ENCODE data around the gene THSD7A. TPM values are rescaled to one million over a fixed set of nuclear protein-coding genes. Genes with fewer than 3 reads are reported as not detected.

The THSD7A gene, protein sequence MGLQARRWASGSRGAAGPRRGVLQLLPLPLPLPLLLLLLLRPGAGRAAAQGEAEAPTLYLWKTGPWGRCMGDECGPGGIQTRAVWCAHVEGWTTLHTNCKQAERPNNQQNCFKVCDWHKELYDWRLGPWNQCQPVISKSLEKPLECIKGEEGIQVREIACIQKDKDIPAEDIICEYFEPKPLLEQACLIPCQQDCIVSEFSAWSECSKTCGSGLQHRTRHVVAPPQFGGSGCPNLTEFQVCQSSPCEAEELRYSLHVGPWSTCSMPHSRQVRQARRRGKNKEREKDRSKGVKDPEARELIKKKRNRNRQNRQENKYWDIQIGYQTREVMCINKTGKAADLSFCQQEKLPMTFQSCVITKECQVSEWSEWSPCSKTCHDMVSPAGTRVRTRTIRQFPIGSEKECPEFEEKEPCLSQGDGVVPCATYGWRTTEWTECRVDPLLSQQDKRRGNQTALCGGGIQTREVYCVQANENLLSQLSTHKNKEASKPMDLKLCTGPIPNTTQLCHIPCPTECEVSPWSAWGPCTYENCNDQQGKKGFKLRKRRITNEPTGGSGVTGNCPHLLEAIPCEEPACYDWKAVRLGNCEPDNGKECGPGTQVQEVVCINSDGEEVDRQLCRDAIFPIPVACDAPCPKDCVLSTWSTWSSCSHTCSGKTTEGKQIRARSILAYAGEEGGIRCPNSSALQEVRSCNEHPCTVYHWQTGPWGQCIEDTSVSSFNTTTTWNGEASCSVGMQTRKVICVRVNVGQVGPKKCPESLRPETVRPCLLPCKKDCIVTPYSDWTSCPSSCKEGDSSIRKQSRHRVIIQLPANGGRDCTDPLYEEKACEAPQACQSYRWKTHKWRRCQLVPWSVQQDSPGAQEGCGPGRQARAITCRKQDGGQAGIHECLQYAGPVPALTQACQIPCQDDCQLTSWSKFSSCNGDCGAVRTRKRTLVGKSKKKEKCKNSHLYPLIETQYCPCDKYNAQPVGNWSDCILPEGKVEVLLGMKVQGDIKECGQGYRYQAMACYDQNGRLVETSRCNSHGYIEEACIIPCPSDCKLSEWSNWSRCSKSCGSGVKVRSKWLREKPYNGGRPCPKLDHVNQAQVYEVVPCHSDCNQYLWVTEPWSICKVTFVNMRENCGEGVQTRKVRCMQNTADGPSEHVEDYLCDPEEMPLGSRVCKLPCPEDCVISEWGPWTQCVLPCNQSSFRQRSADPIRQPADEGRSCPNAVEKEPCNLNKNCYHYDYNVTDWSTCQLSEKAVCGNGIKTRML (N-terminal part only)
- total RNA-seq: 1 to 10 TPM in 3 of 4 donors, under 1 TPM in 1; 0.30 to 2.6 (median 1.4) TPM

DNA sequence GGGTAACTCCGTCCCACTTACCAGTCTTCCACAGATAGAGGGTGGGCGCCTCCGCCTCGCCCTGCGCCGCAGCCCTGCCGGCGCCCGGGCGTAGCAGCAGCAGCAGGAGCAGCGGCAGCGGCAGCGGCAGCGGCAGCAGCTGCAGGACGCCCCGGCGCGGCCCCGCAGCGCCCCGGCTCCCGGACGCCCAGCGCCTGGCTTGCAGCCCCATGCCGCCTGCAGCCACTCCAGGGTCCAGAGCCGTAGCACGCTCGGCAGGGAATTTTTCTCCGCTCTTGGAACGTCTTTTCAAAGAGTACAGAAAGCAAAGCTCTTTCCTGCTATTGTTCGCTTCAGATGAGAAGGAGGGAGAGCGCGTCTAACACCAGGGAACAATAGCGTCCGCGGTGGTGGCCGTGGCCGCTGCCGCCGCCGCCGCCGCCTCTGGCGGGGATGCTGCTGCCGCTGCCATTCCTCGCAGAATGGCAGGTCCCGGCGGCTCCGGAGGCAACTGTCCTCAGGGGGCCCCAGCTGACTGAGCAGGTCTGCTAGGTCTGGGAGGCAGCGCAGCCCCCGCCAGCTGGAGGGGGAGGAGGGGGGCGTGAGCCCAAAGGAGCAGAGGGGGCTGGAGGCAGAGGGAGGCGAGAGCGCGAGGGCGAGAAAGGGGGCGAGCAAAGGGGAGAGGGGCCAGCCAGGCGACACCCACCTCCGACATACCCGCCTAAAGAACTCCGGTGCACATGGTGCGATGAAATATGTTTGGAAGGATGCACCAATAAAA lies at the start of gene THSD7A:
Gene THSD7A, minus strand, starts transcription at position 463 of the 760 bp plus-strand sequence. Its CDS starts 252 bp downstream, at position 211.
- peak in 1 of 2 donors; percentile 80 for DNase-seq (ENCODE audit: low spot score in 2 of 2)
- intact Hi-C loops (cut with DNase I; ENCODE audit: low total_unique reads): no loop called here
- peak within 1 kb of the TSS; percentile 38 for H3K4me3 ChIP-seq (ENCODE audit: low read depth, poor library complexity, severe bottlenecking)
- 2 to 5% methylated on average over 46 to 50 of the region's 62 CpGs for WGBS, 2 donors
- TF ChIP-seq POLR2A (IDR thresholded peaks at IDR 0.05): no peak
- TF ChIP-seq, protein P1, sequence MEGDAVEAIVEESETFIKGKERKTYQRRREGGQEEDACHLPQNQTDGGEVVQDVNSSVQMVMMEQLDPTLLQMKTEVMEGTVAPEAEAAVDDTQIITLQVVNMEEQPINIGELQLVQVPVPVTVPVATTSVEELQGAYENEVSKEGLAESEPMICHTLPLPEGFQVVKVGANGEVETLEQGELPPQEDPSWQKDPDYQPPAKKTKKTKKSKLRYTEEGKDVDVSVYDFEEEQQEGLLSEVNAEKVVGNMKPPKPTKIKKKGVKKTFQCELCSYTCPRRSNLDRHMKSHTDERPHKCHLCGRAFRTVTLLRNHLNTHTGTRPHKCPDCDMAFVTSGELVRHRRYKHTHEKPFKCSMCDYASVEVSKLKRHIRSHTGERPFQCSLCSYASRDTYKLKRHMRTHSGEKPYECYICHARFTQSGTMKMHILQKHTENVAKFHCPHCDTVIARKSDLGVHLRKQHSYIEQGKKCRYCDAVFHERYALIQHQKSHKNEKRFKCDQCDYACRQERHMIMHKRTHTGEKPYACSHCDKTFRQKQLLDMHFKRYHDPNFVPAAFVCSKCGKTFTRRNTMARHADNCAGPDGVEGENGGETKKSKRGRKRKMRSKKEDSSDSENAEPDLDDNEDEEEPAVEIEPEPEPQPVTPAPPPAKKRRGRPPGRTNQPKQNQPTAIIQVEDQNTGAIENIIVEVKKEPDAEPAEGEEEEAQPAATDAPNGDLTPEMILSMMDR (IDR thresholded peaks at IDR 0.05): no peak

DNA sequence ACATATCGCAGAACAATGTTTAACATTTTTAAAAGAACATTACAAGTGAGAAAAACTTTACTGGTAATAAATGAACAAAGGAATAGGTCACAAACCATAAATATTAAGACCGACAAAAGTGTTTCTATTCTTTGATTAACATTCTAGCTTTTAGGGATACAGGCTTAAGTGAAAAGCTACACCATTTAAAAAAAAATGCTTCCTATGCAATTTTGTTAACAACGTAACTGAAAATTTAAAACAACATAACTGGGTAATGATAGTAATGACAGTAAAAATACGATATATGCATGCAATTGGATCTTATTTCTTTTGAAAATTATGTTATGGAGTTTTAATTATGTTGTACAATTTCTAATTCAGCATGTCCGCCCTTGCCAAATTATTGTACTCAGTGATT lies 49.7 kb upstream of the THSD7A start:
- no peak overlapping the region for H3K4me3 ChIP-seq (ENCODE audit: low read depth, poor library complexity, severe bottlenecking)
- intact Hi-C loops (cut with DNase I; ENCODE audit: low total_unique reads): no loop called here
- DNase-seq (ENCODE audit: low spot score in 2 of 2): no peak
- TF ChIP-seq, protein P1 (IDR thresholded peaks at IDR 0.05): no peak
- TF ChIP-seq POLR2A (IDR thresholded peaks at IDR 0.05): no peak
- WGBS, 2 donors: 82 to 86% methylated on average over 5 of the region's 5 CpGs

DNA sequence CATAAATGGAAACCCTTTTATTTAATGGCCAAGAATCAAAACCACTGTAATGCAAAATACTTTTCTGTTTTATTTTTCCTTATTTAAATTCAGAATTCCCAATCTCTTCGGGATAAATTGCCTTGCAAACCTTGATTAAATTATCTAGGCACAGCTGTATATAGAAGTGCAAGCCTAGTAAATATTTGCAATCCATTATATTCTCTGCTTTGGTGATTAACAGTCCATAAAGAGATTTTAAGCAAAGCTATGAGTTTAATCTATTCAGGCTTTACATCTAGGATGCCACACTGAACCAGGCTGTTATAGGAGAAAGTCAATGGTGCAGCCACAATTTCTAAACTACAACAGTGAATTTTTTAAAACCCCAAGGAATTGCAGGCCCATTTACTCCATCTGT lies 43.6 kb upstream of the THSD7A start:
- 60 to 61% methylated on average over 1 of the region's 1 CpG for WGBS, 2 donors
- intact Hi-C loops (cut with DNase I; ENCODE audit: low total_unique reads): no loop called here

DNA sequence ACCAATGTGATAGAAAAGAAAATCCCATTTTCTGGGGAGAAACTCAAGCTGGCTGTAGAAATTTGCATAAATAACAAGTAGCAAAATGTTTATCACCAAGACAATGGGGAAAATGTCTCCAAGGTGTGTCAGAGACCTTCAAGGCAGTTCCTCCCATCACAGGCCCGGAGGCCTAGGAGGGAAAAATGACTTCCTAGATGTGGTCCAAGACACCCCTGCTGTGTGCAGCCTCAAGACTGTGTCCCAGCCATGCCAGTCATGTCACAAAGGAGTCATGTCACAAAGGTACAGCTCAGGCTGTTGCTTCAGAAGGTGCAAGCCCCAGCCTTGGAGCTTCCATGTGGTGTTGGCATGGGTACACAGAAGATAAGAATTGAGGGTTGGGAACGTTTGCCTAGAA lies 33.7 kb upstream of the THSD7A start:
- 71 to 73% methylated on average over 2 of the region's 2 CpGs for WGBS, 2 donors
- H3K4me3 ChIP-seq (ENCODE audit: low read depth, poor library complexity, severe bottlenecking): no peak overlapping the region
- no peak for DNase-seq (ENCODE audit: low spot score in 2 of 2)
- no peak for TF ChIP-seq POLR2A (IDR thresholded peaks at IDR 0.05)
- intact Hi-C loops (cut with DNase I; ENCODE audit: low total_unique reads): no loop called here

More for the DNA sequence above, 43.6 kb upstream of the THSD7A start:
- DNase-seq (ENCODE audit: low spot score in 2 of 2): no peak
- peak overlapping the region; percentile 15 for H3K4me3 ChIP-seq (ENCODE audit: low read depth, poor library complexity, severe bottlenecking)
- TF ChIP-seq, protein P1 (IDR thresholded peaks at IDR 0.05): no peak
- TF ChIP-seq POLR2A (IDR thresholded peaks at IDR 0.05): no peak

DNA sequence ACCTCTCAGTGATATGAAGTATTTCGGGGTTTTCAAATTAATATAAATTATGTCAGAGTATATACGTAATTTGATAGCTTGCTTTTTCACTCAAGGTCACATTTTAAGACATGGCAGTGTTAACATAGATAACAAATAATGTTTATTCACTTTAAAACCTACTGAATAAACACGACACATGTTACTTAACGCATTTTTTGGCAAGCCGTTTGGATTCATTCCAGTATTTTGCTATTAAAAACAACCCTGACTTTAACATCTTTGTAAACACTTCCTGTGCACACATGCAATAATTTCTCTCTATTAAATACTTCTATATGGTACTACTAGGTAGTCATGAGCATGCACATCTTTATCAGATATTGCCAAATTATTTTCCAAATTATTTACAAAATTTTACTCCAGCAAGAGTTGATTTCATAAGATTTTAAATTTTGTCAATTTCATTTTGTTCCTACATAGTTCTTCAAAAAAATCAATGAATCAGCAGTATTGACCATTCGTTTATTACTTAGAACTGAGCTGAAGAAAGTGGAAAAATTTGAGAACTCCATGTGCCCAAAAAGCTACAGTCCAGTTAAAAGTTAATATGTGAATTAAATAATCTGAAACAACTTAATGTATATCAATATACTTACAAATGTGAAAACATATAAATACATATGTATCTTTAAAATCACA lies 26.8 kb upstream of the THSD7A start:
- H3K4me3 ChIP-seq (ENCODE audit: low read depth, poor library complexity, severe bottlenecking): no peak overlapping the region
- DNase-seq (ENCODE audit: low spot score in 2 of 2): no peak
- intact Hi-C loops (cut with DNase I; ENCODE audit: low total_unique reads): no loop called here
- 45 to 51% methylated on average over 6 of the region's 6 CpGs for WGBS, 2 donors
- TF ChIP-seq POLR2A (IDR thresholded peaks at IDR 0.05): no peak
- TF ChIP-seq, protein P1 (IDR thresholded peaks at IDR 0.05): no peak

All from lower leg skin (tissue), 4 donors.